ENCODE measurements around the gene NR1H3. TPM values are rescaled to one million over a fixed set of nuclear protein-coding genes. Genes with fewer than 3 reads are reported as not detected.

The NR1H3 gene
- total and polyA plus RNA-seq, 5 donors, result 22.9 to 42.2 (median 32.6) TPM

- WGBS, result 87% methylated on average over 23 of the region's 23 CpGs
- no peak overlapping the region for H3K4me3 ChIP-seq (ENCODE audit: low read length)
- DNase-seq (peak in 2 of 3 donors; percentile 72 to 76), ATAC-seq (peak in 1 of 2 donors; percentile 32)
- H3K4me1 ChIP-seq (ENCODE audit: control insufficient read depth, insufficient read depth, low read length), result peaks cover 14% of the 10 kb centered on the region
- H3K27me3 ChIP-seq (ENCODE audit: control insufficient read depth, insufficient read depth), result no peaks in the 10 kb centered on the region
- peak overlapping the region; percentile 30 for H3K27ac ChIP-seq (ENCODE audit: low read length)
- intact Hi-C loops (cut with DNase I), result no loop called here
- no peaks in the 10 kb centered on the region for H3K9me3 ChIP-seq (ENCODE audit: control insufficient read depth, low read length)
These were observed 13.1 kb upstream of the NR1H3 start for GRCh38 chr11:47244448-47245350.

GRCh38 chr11:47245611-47246357 is 12.0 kb upstream of the NR1H3 start:
- H3K9me3 ChIP-seq (ENCODE audit: control insufficient read depth, low read length), result no peaks in the 10 kb centered on the region
- H3K27me3 ChIP-seq (ENCODE audit: control insufficient read depth, insufficient read depth), result no peaks in the 10 kb centered on the region
- H3K27ac ChIP-seq (ENCODE audit: low read length), result no peak overlapping the region
- peaks cover 14% of the 10 kb centered on the region for H3K4me1 ChIP-seq (ENCODE audit: control insufficient read depth, insufficient read depth, low read length)
- DNase-seq (no peak), ATAC-seq (no peak)
- WGBS, result 90% methylated on average over 11 of the region's 11 CpGs
- intact Hi-C loops (cut with DNase I), result no loop called here
- no peak overlapping the region for H3K4me3 ChIP-seq (ENCODE audit: low read length)

DNA sequence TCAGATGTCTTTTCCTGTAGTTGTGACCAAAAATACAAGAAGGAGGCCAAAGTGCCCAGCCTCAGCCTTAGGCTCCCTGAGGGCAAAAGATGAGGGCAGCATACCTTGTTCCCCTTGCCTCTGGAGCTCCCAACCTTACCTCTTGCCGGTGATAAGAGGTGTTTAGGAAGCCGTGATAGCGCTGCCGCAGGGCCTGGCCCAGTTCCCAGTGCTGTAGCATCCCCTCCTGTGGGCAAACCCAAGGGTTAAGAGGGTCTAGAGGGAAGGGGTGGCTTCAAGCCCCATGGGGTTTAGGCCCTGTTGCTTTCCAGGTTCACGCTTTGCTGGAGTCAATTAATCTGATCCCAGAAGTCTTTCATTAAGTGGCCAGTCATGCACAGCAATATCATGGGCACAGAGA is 10.3 kb upstream of the NR1H3 start:
- Histone ChIP-seq H3K27me3 (ENCODE audit: control insufficient read depth, insufficient read depth) (no peaks in the 10 kb centered on the region), H3K4me1 (ENCODE audit: control insufficient read depth, insufficient read depth, low read length) (peaks cover 14% of the 10 kb centered on the region), H3K4me3 (ENCODE audit: low read length) (no peak overlapping the region), H3K27ac (ENCODE audit: low read length) (no peak overlapping the region), H3K9me3 (ENCODE audit: control insufficient read depth, low read length) (no peaks in the 10 kb centered on the region)
- ATAC-seq, result no peak
- intact Hi-C loops (cut with DNase I), result no loop called here
- DNase-seq, result no peak
- WGBS, result 65% methylated on average over 5 of the region's 5 CpGs

- Histone ChIP-seq H3K9me3 (ENCODE audit: control insufficient read depth, low read length) (no peaks in the 10 kb centered on the region), H3K4me1 (ENCODE audit: control insufficient read depth, insufficient read depth, low read length) (peaks cover 14% of the 10 kb centered on the region), H3K27me3 (ENCODE audit: control insufficient read depth, insufficient read depth) (no peaks in the 10 kb centered on the region), H3K4me3 (ENCODE audit: low read length) (peak overlapping the region; percentile 79), H3K27ac (ENCODE audit: low read length) (peak overlapping the region; percentile 94)
- WGBS, result 0% methylated on average over 7 of the region's 7 CpGs
- DNase-seq (no peak), ATAC-seq (peak; percentile 8 to 53)
- intact Hi-C loops (cut with DNase I), result no loop called here
These were observed 9.5 kb upstream of the NR1H3 start for GRCh38 chr11:47248304-47248663.

GRCh38 chr11:47248664-47249377 is 9.0 kb upstream of the NR1H3 start, which contains the start of gene ACP2:
Gene ACP2, minus strand, starts transcription at chr11:47248814. Its CDS starts 25 bp downstream, at chr11:47248789.
- peak; percentile 88 to 96 (median 93) for DNase-seq
- Histone ChIP-seq H3K4me3 (ENCODE audit: low read length) (peak within 1 kb of the TSS; percentile 79), H3K27me3 (ENCODE audit: control insufficient read depth, insufficient read depth) (no peaks in the 10 kb centered on the region), H3K4me1 (ENCODE audit: control insufficient read depth, insufficient read depth, low read length) (peaks cover 19% of the 10 kb centered on the region), H3K9me3 (ENCODE audit: control insufficient read depth, low read length) (no peaks in the 10 kb centered on the region), H3K27ac (ENCODE audit: low read length) (peak within 1 kb of the TSS; percentile 94)
- WGBS, result under 1% methylated on average over 45 of the region's 45 CpGs
- ATAC-seq, result peak; percentile 95
- intact Hi-C loops (cut with DNase I), result no loop called here

- H3K4me1 ChIP-seq (ENCODE audit: control insufficient read depth, insufficient read depth, low read length), result peaks cover 23% of the 10 kb centered on the region
- no peaks in the 10 kb centered on the region for H3K27me3 ChIP-seq (ENCODE audit: control insufficient read depth, insufficient read depth)
- H3K27ac ChIP-seq (ENCODE audit: low read length), result peak overlapping the region; percentile 94
- ATAC-seq (no peak), DNase-seq (no peak)
- no peaks in the 10 kb centered on the region for H3K9me3 ChIP-seq (ENCODE audit: control insufficient read depth, low read length)
- intact Hi-C loops (cut with DNase I), result no loop called here
- H3K4me3 ChIP-seq (ENCODE audit: low read length), result peak overlapping the region; percentile 79
- WGBS, result 62% methylated on average over 3 of the region's 3 CpGs
These were observed 8.4 kb upstream of the NR1H3 start for GRCh38 chr11:47249378-47249715.

DNA sequence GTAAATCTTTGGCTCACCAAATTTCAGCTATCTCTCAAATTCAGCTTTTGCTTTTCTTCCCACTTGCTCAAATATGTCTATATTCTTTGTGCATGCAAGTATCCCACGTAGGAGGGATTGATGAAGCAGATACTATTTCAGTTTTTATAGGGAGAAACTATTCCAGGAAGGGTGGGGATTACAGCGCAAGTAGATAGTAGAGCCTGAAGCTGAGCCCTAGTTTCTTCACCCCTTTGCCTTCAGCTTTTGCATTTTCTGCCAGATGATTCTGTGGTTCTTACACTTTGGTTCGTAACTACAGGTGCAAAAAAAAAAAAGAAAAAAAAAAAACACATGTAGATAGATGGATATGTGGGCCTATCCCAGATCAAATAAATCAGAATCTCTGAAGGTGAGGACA is 6.0 kb upstream of the NR1H3 start:
- intact Hi-C loops (cut with DNase I), result loop anchor here in 1 of 4 donors (10.0 kb wide), 1 partner anchor 103 kb away; the partner anchor contains the start of gene MYBPC3
- no peaks in the 10 kb centered on the region for H3K27me3 ChIP-seq (ENCODE audit: control insufficient read depth, insufficient read depth)
- H3K9me3 ChIP-seq (ENCODE audit: control insufficient read depth, low read length), result no peaks in the 10 kb centered on the region
- no peak overlapping the region for H3K27ac ChIP-seq (ENCODE audit: low read length)
- no peak overlapping the region for H3K4me3 ChIP-seq (ENCODE audit: low read length)
- DNase-seq (no peak), ATAC-seq (no peak)
- H3K4me1 ChIP-seq (ENCODE audit: control insufficient read depth, insufficient read depth, low read length), result peaks cover 31% of the 10 kb centered on the region
- 72% methylated on average over 3 of the region's 3 CpGs for WGBS

DNA sequence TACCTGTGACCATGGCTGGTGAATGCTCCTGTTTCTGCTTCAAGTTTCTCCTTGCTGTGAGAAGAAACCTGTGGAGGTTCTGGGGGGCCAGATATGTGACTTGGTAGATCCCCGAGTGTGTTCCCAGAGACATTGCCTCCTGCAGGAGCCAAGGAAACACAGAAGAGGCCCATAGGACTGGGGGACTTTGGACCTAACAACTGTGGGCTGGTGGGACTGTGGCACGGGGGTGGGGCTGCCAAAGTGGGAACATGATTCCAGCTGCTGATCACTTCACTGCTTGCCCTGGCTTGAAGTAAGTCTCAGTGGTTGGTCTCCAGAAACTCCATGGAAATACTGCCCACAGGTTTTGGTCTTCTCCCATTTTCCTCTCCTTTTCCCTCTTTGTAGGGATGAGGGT is 4.1 kb upstream of the NR1H3 start:
- ATAC-seq (no peak), DNase-seq (no peak)
- Histone ChIP-seq H3K27ac (ENCODE audit: low read length) (peak overlapping the region; percentile 73), H3K4me1 (ENCODE audit: control insufficient read depth, insufficient read depth, low read length) (peaks cover 26% of the 10 kb centered on the region), H3K27me3 (ENCODE audit: control insufficient read depth, insufficient read depth) (no peaks in the 10 kb centered on the region), H3K4me3 (ENCODE audit: low read length) (no peak overlapping the region), H3K9me3 (ENCODE audit: control insufficient read depth, low read length) (no peaks in the 10 kb centered on the region)
- intact Hi-C loops (cut with DNase I), result loop anchor here in 1 of 4 donors (10.0 kb wide), 1 partner anchor 101 kb away; the partner anchor contains the start of gene MYBPC3
- WGBS, result 91% methylated on average over 2 of the region's 2 CpGs

DNA sequence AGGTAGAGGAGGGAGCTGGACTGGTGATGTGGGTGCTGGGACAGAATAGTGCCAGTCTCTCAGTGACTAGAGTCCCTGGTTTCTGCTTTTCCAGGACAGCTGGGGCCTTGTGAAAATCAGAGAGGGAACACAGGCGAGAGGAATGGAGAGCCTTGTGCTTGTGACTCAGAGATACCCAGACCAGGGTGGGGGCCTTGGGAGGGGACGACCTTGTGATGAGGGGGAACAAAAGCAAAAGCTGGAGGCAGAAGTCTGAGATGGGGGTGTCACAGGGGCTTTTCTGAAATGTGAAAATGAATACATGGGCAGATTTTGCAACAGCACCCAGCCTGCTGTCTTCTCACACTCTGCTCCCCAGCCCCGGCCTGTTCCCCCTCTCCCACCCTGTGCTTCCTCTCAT is 3.4 kb upstream of the NR1H3 start:
- no peaks in the 10 kb centered on the region for H3K9me3 ChIP-seq (ENCODE audit: control insufficient read depth, low read length)
- peak overlapping the region; percentile 91 for H3K27ac ChIP-seq (ENCODE audit: low read length)
- ATAC-seq (peak in 1 of 2 donors; percentile 6), DNase-seq (no peak)
- WGBS, result 39% methylated on average over 3 of the region's 3 CpGs
- no peaks in the 10 kb centered on the region for H3K27me3 ChIP-seq (ENCODE audit: control insufficient read depth, insufficient read depth)
- H3K4me3 ChIP-seq (ENCODE audit: low read length), result no peak overlapping the region
- peaks cover 23% of the 10 kb centered on the region for H3K4me1 ChIP-seq (ENCODE audit: control insufficient read depth, insufficient read depth, low read length)
- intact Hi-C loops (cut with DNase I), result loop anchor here in 1 of 4 donors (10.0 kb wide), 1 partner anchor 100 kb away; the partner anchor contains the start of gene MYBPC3

DNA sequence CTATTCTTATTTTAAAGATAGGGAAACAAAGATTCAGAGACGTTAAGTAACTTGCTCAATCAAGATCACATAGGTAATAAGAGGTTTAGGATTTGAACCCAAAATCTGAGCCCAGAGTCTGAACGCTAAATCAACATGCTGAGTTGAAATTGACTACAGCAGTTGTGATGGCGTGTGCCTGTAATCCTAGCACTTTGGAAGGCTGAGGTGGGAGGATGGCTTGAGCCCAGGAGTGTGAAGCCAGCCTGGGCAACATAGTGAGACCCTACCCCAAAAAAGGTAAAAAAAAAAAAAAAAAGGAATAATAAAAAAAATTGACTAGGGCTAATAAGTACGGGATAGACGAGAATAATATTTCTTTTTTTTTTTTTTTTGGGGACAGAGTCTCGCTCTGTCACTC is 1.4 kb upstream of the NR1H3 start:
- H3K27ac ChIP-seq (ENCODE audit: low read length), result no peak overlapping the region
- H3K9me3 ChIP-seq (ENCODE audit: control insufficient read depth, low read length), result no peaks in the 10 kb centered on the region
- H3K27me3 ChIP-seq (ENCODE audit: control insufficient read depth, insufficient read depth), result no peaks in the 10 kb centered on the region
- peaks cover 20% of the 10 kb centered on the region for H3K4me1 ChIP-seq (ENCODE audit: control insufficient read depth, insufficient read depth, low read length)
- H3K4me3 ChIP-seq (ENCODE audit: low read length), result no peak overlapping the region
- intact Hi-C loops (cut with DNase I), result loop anchor here in 3 of 4 donors (5.0 to 10.0 kb wide), 3 partner anchors 74 to 101 kb away; partner anchors contain the start of gene MYBPC3 (in 1 of the 3)
- 88% methylated on average over 6 of the region's 6 CpGs for WGBS
- ATAC-seq (no peak), DNase-seq (no peak)

Measured in right cardiac atrium (tissue), 5 donors.